Activated T-cell treated with anti-CD3 and anti-CD28 coated beads, Interleukin-2, amount 50 U/mL, for 24 hours (primary cell): ENCODE measurements around the gene WNT1.

Source experiments
- DNase-seq: peaks from one replicate; pipeline ENCODE4 v3.0.0-alpha.2; 2020
- H3K27ac Mint-ChIP-seq: 2 replicates; pipeline ENCODE4 v1.8.0; 2020; ENCODE audit warnings: mild to moderate bottlenecking, mixed read lengths
- H3K27me3 Mint-ChIP-seq: 2 replicates; pipeline ENCODE4 v1.8.0; 2020; ENCODE audit warnings: mixed read lengths
- H3K36me3 Mint-ChIP-seq: 2 replicates; pipeline ENCODE4 v1.8.0; 2020; ENCODE audit warnings: low read depth, mixed read lengths
- H3K4me1 Mint-ChIP-seq: 2 replicates; pipeline ENCODE4 v1.8.0; 2020; ENCODE audit warnings: low read depth, mixed read lengths
- H3K4me3 Mint-ChIP-seq: 2 replicates; pipeline ENCODE4 v1.8.0; 2020; ENCODE audit warnings: mild to moderate bottlenecking, moderate library complexity, mixed read lengths
- H3K9me3 Mint-ChIP-seq: 2 replicates; pipeline ENCODE4 v1.8.0; 2020; ENCODE audit warnings: mixed read lengths

The WNT1 gene

GRCh38 chr12:48954061-48954460 lies 24.1 kb upstream of the WNT1 start:
- H3K4me1 Mint-ChIP-seq: peaks cover 38% of the 10 kb centered on the region
- H3K9me3 Mint-ChIP-seq: no peaks in the 10 kb centered on the region
- DNase-seq: no peak
- no peak overlapping the region for H3K4me3 Mint-ChIP-seq
- no peak overlapping the region for H3K27ac Mint-ChIP-seq
- H3K36me3 Mint-ChIP-seq: peaks cover 55% of the 10 kb centered on the region
- H3K27me3 Mint-ChIP-seq: no peaks in the 10 kb centered on the region

GRCh38 chr12:48954841-48955501 lies 23.2 kb upstream of the WNT1 start:
- peak overlapping the region; percentile 96 for H3K4me3 Mint-ChIP-seq
- H3K27ac Mint-ChIP-seq: no peak overlapping the region
- H3K36me3 Mint-ChIP-seq: peaks cover 50% of the 10 kb centered on the region
- H3K9me3 Mint-ChIP-seq: no peaks in the 10 kb centered on the region
- peaks cover 38% of the 10 kb centered on the region for H3K4me1 Mint-ChIP-seq
- DNase-seq: no peak
- H3K27me3 Mint-ChIP-seq: peaks cover 4% of the 10 kb centered on the region

GRCh38 chr12:48956279-48957140 lies 21.6 kb upstream of the WNT1 start:
- H3K27ac Mint-ChIP-seq: peak overlapping the region; percentile 93
- H3K36me3 Mint-ChIP-seq: peaks cover 42% of the 10 kb centered on the region
- H3K27me3 Mint-ChIP-seq: peaks cover 4% of the 10 kb centered on the region
- peak overlapping the region; percentile 96 for H3K4me3 Mint-ChIP-seq
- peaks cover 38% of the 10 kb centered on the region for H3K4me1 Mint-ChIP-seq
- H3K9me3 Mint-ChIP-seq: no peaks in the 10 kb centered on the region
- DNase-seq: peak; percentile 50

GRCh38 chr12:48957141-48958048 lies 20.7 kb upstream of the WNT1 start, which contains the start of gene ARF3:
ARF3 (minus strand) TSS chr12:48957487; CDS start chr12:48941095, 16,392 bp downstream.
- Mint-ChIP-seq H3K27ac (peak within 1 kb of the TSS; percentile 93), H3K4me3 (peak within 1 kb of the TSS; percentile 96), H3K27me3 (peaks cover 4% of the 10 kb centered on the region), H3K9me3 (no peaks in the 10 kb centered on the region), H3K4me1 (peaks cover 35% of the 10 kb centered on the region), H3K36me3 (peaks cover 37% of the 10 kb centered on the region)
- DNase-seq: peak; percentile 94

- Mint-ChIP-seq H3K36me3 (peaks cover 31% of the 10 kb centered on the region), H3K4me3 (peak overlapping the region; percentile 96), H3K27me3 (peaks cover 4% of the 10 kb centered on the region), H3K27ac (peak overlapping the region; percentile 93), H3K4me1 (peaks cover 35% of the 10 kb centered on the region), H3K9me3 (no peaks in the 10 kb centered on the region)
- DNase-seq: no peak
These were observed 20.1 kb upstream of the WNT1 start for GRCh38 chr12:48958049-48958388.

- no peak overlapping the region for H3K4me3 Mint-ChIP-seq
- peaks cover 4% of the 10 kb centered on the region for H3K27me3 Mint-ChIP-seq
- peaks cover 16% of the 10 kb centered on the region for H3K4me1 Mint-ChIP-seq
These were observed 17.3 kb upstream of the WNT1 start for GRCh38 chr12:48960834-48961233.

GRCh38 chr12:48961331-48961730 lies 16.8 kb upstream of the WNT1 start:
- Mint-ChIP-seq H3K9me3 (no peaks in the 10 kb centered on the region), H3K4me3 (no peak overlapping the region), H3K4me1 (peaks cover 11% of the 10 kb centered on the region), H3K36me3 (peaks cover 9% of the 10 kb centered on the region), H3K27ac (no peak overlapping the region), H3K27me3 (peaks cover 4% of the 10 kb centered on the region)
- DNase-seq: no peak

More at GRCh38 chr12:48960834-48961233, 17.3 kb upstream of the WNT1 start:
- H3K27ac Mint-ChIP-seq: no peak overlapping the region
- peaks cover 14% of the 10 kb centered on the region for H3K36me3 Mint-ChIP-seq
- no peaks in the 10 kb centered on the region for H3K9me3 Mint-ChIP-seq
- DNase-seq: no peak

GRCh38 chr12:48961801-48962200 lies 16.3 kb upstream of the WNT1 start:
- Mint-ChIP-seq H3K4me3 (no peak overlapping the region), H3K27ac (no peak overlapping the region), H3K36me3 (peaks cover 4% of the 10 kb centered on the region), H3K4me1 (peaks cover 6% of the 10 kb centered on the region), H3K27me3 (peaks cover 4% of the 10 kb centered on the region), H3K9me3 (no peaks in the 10 kb centered on the region)
- no peak for DNase-seq

- H3K27me3 Mint-ChIP-seq: peaks cover 17% of the 10 kb centered on the region
- H3K27ac Mint-ChIP-seq: no peak overlapping the region
- no peak for DNase-seq
- no peak overlapping the region for H3K4me3 Mint-ChIP-seq
- no peaks in the 10 kb centered on the region for H3K36me3 Mint-ChIP-seq
- peaks cover 18% of the 10 kb centered on the region for H3K4me1 Mint-ChIP-seq
- no peaks in the 10 kb centered on the region for H3K9me3 Mint-ChIP-seq
These were observed 12.8 kb upstream of the WNT1 start for GRCh38 chr12:48965298-48965838.

GRCh38 chr12:48966177-48966895 lies 11.8 kb upstream of the WNT1 start:
- Mint-ChIP-seq H3K4me3 (no peak overlapping the region), H3K36me3 (no peaks in the 10 kb centered on the region), H3K27ac (no peak overlapping the region), H3K27me3 (peaks cover 27% of the 10 kb centered on the region), H3K9me3 (no peaks in the 10 kb centered on the region), H3K4me1 (peaks cover 28% of the 10 kb centered on the region)
- no peak for DNase-seq

- DNase-seq: no peak
- Mint-ChIP-seq H3K4me1 (peaks cover 42% of the 10 kb centered on the region), H3K27me3 (peaks cover 44% of the 10 kb centered on the region), H3K36me3 (no peaks in the 10 kb centered on the region), H3K4me3 (no peak overlapping the region), H3K9me3 (no peaks in the 10 kb centered on the region), H3K27ac (no peak overlapping the region)
These were observed 10.1 kb upstream of the WNT1 start for GRCh38 chr12:48967991-48968390.

- Mint-ChIP-seq H3K4me1 (peaks cover 43% of the 10 kb centered on the region), H3K27ac (no peak overlapping the region), H3K4me3 (no peak overlapping the region), H3K27me3 (peaks cover 48% of the 10 kb centered on the region), H3K36me3 (no peaks in the 10 kb centered on the region), H3K9me3 (no peaks in the 10 kb centered on the region)
- no peak for DNase-seq
These were observed 9.7 kb upstream of the WNT1 start for GRCh38 chr12:48968467-48968866.

GRCh38 chr12:48969160-48969771 lies 8.9 kb upstream of the WNT1 start:
- Mint-ChIP-seq H3K4me3 (no peak overlapping the region), H3K27me3 (peaks cover 56% of the 10 kb centered on the region), H3K4me1 (peaks cover 43% of the 10 kb centered on the region), H3K27ac (no peak overlapping the region), H3K9me3 (no peaks in the 10 kb centered on the region), H3K36me3 (no peaks in the 10 kb centered on the region)
- no peak for DNase-seq
